ENCODE measurements around the gene PAQR3.

DNA sequence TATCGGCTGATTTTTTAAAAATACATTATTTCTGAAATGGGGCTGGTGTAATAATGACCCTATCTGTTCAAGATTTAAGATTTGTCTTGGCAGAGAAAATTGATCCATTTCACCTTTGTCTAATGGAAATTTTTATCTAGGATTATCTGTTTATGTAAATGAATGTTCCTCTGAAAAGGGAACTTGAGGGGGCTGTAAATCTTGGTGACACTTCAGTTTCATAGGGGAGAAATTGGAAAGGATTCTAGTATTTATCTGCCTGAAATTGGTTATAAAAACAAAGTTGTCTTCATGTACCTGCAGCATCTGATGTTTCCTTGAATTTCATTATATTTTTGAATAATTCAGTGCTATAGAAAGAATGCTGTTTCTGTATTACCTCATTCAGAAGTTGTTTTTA lies 48.4 kb upstream of the PAQR3 start:
- no peak for TF ChIP-seq POLR2AphosphoS5 (IDR thresholded peaks at IDR 0.05; ENCODE audit: low read depth)
- TF ChIP-seq, protein P1, sequence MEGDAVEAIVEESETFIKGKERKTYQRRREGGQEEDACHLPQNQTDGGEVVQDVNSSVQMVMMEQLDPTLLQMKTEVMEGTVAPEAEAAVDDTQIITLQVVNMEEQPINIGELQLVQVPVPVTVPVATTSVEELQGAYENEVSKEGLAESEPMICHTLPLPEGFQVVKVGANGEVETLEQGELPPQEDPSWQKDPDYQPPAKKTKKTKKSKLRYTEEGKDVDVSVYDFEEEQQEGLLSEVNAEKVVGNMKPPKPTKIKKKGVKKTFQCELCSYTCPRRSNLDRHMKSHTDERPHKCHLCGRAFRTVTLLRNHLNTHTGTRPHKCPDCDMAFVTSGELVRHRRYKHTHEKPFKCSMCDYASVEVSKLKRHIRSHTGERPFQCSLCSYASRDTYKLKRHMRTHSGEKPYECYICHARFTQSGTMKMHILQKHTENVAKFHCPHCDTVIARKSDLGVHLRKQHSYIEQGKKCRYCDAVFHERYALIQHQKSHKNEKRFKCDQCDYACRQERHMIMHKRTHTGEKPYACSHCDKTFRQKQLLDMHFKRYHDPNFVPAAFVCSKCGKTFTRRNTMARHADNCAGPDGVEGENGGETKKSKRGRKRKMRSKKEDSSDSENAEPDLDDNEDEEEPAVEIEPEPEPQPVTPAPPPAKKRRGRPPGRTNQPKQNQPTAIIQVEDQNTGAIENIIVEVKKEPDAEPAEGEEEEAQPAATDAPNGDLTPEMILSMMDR (conservative IDR thresholded peaks at IDR 0.05; ENCODE audit: low read depth in 2 of 2) = no peak
- TF ChIP-seq, protein P2, sequence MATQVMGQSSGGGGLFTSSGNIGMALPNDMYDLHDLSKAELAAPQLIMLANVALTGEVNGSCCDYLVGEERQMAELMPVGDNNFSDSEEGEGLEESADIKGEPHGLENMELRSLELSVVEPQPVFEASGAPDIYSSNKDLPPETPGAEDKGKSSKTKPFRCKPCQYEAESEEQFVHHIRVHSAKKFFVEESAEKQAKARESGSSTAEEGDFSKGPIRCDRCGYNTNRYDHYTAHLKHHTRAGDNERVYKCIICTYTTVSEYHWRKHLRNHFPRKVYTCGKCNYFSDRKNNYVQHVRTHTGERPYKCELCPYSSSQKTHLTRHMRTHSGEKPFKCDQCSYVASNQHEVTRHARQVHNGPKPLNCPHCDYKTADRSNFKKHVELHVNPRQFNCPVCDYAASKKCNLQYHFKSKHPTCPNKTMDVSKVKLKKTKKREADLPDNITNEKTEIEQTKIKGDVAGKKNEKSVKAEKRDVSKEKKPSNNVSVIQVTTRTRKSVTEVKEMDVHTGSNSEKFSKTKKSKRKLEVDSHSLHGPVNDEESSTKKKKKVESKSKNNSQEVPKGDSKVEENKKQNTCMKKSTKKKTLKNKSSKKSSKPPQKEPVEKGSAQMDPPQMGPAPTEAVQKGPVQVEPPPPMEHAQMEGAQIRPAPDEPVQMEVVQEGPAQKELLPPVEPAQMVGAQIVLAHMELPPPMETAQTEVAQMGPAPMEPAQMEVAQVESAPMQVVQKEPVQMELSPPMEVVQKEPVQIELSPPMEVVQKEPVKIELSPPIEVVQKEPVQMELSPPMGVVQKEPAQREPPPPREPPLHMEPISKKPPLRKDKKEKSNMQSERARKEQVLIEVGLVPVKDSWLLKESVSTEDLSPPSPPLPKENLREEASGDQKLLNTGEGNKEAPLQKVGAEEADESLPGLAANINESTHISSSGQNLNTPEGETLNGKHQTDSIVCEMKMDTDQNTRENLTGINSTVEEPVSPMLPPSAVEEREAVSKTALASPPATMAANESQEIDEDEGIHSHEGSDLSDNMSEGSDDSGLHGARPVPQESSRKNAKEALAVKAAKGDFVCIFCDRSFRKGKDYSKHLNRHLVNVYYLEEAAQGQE (IDR thresholded peaks at IDR 0.05; ENCODE audit: unreplicated experiment) = no peak
- TF ChIP-seq EZH2phosphoT487 (IDR thresholded peaks at IDR 0.05; ENCODE audit: unreplicated experiment) = no peak
- no peak for TF ChIP-seq EZH2 (IDR thresholded peaks at IDR 0.05; ENCODE audit: low read depth, unreplicated experiment)
- no peak for TF ChIP-seq ZNF331 (CRISPR knock-in tag; IDR thresholded peaks at IDR 0.05; ENCODE audit: low read depth)
- TF ChIP-seq ZNF114 (CRISPR knock-in tag; IDR thresholded peaks at IDR 0.05) = no peak
- TF ChIP-seq CREB1 (CRISPR knock-in tag; IDR thresholded peaks at IDR 0.05; ENCODE audit: low read depth) = no peak
- TF ChIP-seq STAT1 (IDR thresholded peaks at IDR 0.05; ENCODE audit: unreplicated experiment) = no peak
- TF ChIP-seq NANOG (IDR thresholded peaks at IDR 0.05; ENCODE audit: borderline replicate concordance) = no peak
- no peak for TF ChIP-seq JUNB (IDR thresholded peaks at IDR 0.05; ENCODE audit: unreplicated experiment)

Measured in GM23338 (cell line).